A549 (cell line): ENCODE results near the gene NEDD4L. TPM values are rescaled to one million over a fixed set of nuclear protein-coding genes. Genes with fewer than 3 reads are reported as not detected.

Experiments used
- ATAC-seq, 2 experiments: fragments of 200-7000 bp in 1 of 2; fragments of >200 bp in 1 of 2; cut with Nextera tagmentation in 1 of 2; cut with Tn5 transposase in 1 of 2; 3 replicates each; pipeline versions ENCODE4 v1.8.0 to v1.9.1; 2018 to 2020; ENCODE audit warnings: mild to moderate bottlenecking in 1 of 2, moderate library complexity in 1 of 2
- CTCF ChIA-PET: fragments of 300-600 bp; sonication (Branson Sonifier 250); formaldehyde crosslinking; extraction: SDS; loops from one replicate; lab custom pipeline; 2021; ENCODE audit warnings: antibody characterized with exemption, inconsistent platforms; lab: Yijun Ruan, JAX
- POLR2A ChIA-PET: fragments of 350-600 bp; formaldehyde crosslinking; extraction: SDS; loops from one replicate; lab custom pipeline; 2021; ENCODE audit warnings: antibody characterized with exemption, inconsistent platforms; lab: Yijun Ruan, JAX
- DNase-seq, 2 experiments: peaks; one replicate each; pipeline versions ENCODE4 v3.0.0 to v3.0.0-alpha.2; 2011 to 2016; ENCODE audit warnings: low read depth in 1 of 2, low spot score in 1 of 2
- FAIRE-seq: peaks from 2 replicates; lab custom pipeline; 2011; peaks lifted over from hg19 to GRCh38; lab: Jason Lieb, UNC
- H3K27ac ChIP-seq, 2 experiments: fragments of >200 bp; sonication (Bioruptor Twin); formaldehyde crosslinking; 3 replicates each; pipeline ENCODE4 v1.5.1; 2016 to 2017
- H3K4me1 ChIP-seq: fragments of >200 bp; sonication (Bioruptor Twin); formaldehyde crosslinking; 3 replicates; pipeline ENCODE4 v1.6.1; 2016
- H3K4me2 ChIP-seq: fragments of >200 bp; sonication (Bioruptor Twin); formaldehyde crosslinking; 3 replicates; pipeline ENCODE4 v1.6.1; 2016
- H3K4me3 ChIP-seq: fragments of >200 bp; sonication (Bioruptor Twin); formaldehyde crosslinking; 3 replicates; pipeline ENCODE4 v1.5.1; 2016
- H3K9me3 ChIP-seq: fragments of >200 bp; sonication (Bioruptor Twin); formaldehyde crosslinking; 3 replicates; pipeline ENCODE4 v1.6.1; 2016
- CBX8 ChIP-seq: fragments of 200-600 bp; sonication (generic); IDR thresholded peaks from 2 replicates; pipeline ENCODE4 v1.6.1; 2016
- CEBPB ChIP-seq, 2 experiments: fragments of >200 bp in 1 of 2; sonication (Bioruptor Twin) in 1 of 2; formaldehyde crosslinking in 1 of 2; IDR thresholded peaks; 2 replicates each; pipeline ENCODE4 v1.6.1; 2012 to 2016
- CHD4 ChIP-seq: fragments of 200-600 bp; sonication (generic); IDR thresholded peaks from 2 replicates; pipeline ENCODE4 v1.6.1; 2016; ENCODE audit warnings: antibody characterized with exemption, mild to moderate bottlenecking, borderline replicate concordance
- E2F6 ChIP-seq: IDR thresholded peaks from 2 replicates; pipeline ENCODE4 v1.6.1; 2012; ENCODE audit warnings: low read depth, borderline replicate concordance
- EHF ChIP-seq: fragments of 250-450 bp; sonication (Bioruptor Pico); IDR thresholded peaks from 2 replicates; pipeline ENCODE4 v1.5.0; 2020; ENCODE audit warnings: mild to moderate bottlenecking
- EP300 ChIP-seq, 2 experiments: fragments of >200 bp; sonication (Bioruptor Twin); formaldehyde crosslinking; IDR thresholded peaks; 2 replicates in 1 of 2; 3 replicates in 1 of 2; pipeline ENCODE4 v1.6.1; 2016 to 2017
- ESRRA ChIP-seq: fragments of 150-350 bp; IDR thresholded peaks from 2 replicates; pipeline ENCODE4 v1.6.1; 2014; ENCODE audit warnings: mild to moderate bottlenecking, low read length, borderline replicate concordance
- FOSB ChIP-seq: fragments of 250-450 bp; sonication (Bioruptor Pico); IDR thresholded peaks from 2 replicates; pipeline ENCODE4 v1.5.0; 2020; ENCODE audit warnings: mild to moderate bottlenecking, moderate library complexity
- HES2 ChIP-seq: fragments of >200 bp; sonication (Bioruptor Twin); formaldehyde crosslinking; IDR thresholded peaks from 2 replicates; pipeline ENCODE4 v1.6.1; 2016
- HMGXB4 ChIP-seq: fragments of 250-450 bp; sonication (Bioruptor Pico); IDR thresholded peaks from 2 replicates; pipeline ENCODE4 v1.5.0; 2021; ENCODE audit warnings: mild to moderate bottlenecking, moderate library complexity, borderline replicate concordance
- HOXA7 ChIP-seq: fragments of 250-450 bp; sonication (Bioruptor Pico); IDR thresholded peaks from 2 replicates; pipeline ENCODE4 v1.5.0; 2020; ENCODE audit warnings: mild to moderate bottlenecking, moderate library complexity
- HOXB13 ChIP-seq: fragments of 250-450 bp; sonication (Bioruptor Pico); IDR thresholded peaks from 2 replicates; pipeline ENCODE4 v1.5.0; 2020; ENCODE audit warnings: low read depth, mild to moderate bottlenecking, moderate library complexity
- HOXB5 ChIP-seq: fragments of 250-450 bp; sonication (Bioruptor Pico); IDR thresholded peaks from 2 replicates; pipeline ENCODE4 v1.5.0; 2020; ENCODE audit warnings: mild to moderate bottlenecking, moderate library complexity
- JUN ChIP-seq, 2 experiments: fragments of >200 bp; sonication (Bioruptor Twin); formaldehyde crosslinking; IDR thresholded peaks; 2 replicates in 1 of 2; 3 replicates in 1 of 2; pipeline ENCODE4 v1.6.1; 2016 to 2017
- JUNB ChIP-seq: fragments of >200 bp; sonication (Bioruptor Twin); formaldehyde crosslinking; IDR thresholded peaks from 2 replicates; pipeline ENCODE4 v1.6.1; 2016
- KDM5A ChIP-seq: fragments of 200-600 bp; sonication (generic); IDR thresholded peaks from 2 replicates; pipeline ENCODE4 v1.6.1; 2016; ENCODE audit warnings: antibody characterized with exemption, mild to moderate bottlenecking
- MAFK ChIP-seq: fragments of 450-650 bp; IDR thresholded peaks from 2 replicates; pipeline ENCODE4 v1.6.1; 2014; ENCODE audit not compliant: partially characterized antibody
- NR3C1 ChIP-seq: fragments of >200 bp; sonication (Bioruptor Twin); formaldehyde crosslinking; IDR thresholded peaks from 3 replicates; pipeline ENCODE4 v1.6.1; 2017
- POLR2A ChIP-seq: IDR thresholded peaks from 2 replicates; pipeline ENCODE4 v1.6.1; 2012; ENCODE audit warnings: mild to moderate bottlenecking, low read length
- POLR2AphosphoS2 ChIP-seq: conservative IDR thresholded peaks from 2 replicates; pipeline ENCODE4 v1.6.1; 2012; ENCODE audit warnings: low read length, improper control_type of control experiment, inconsistent platforms
- SMC3 ChIP-seq: fragments of >200 bp; sonication (Bioruptor Twin); formaldehyde crosslinking; IDR thresholded peaks from 3 replicates; pipeline ENCODE4 v1.6.1; 2018; ENCODE audit warnings: inconsistent platforms
- SREBF2 ChIP-seq: fragments of 450-650 bp; IDR thresholded peaks from 2 replicates; pipeline ENCODE4 v1.6.1; 2014; ENCODE audit warnings: mild to moderate bottlenecking, moderate library complexity
- TFCP2L1 ChIP-seq: fragments of 250-450 bp; sonication (Bioruptor Pico); IDR thresholded peaks from 2 replicates; pipeline ENCODE4 v1.5.0; 2021; ENCODE audit warnings: mild to moderate bottlenecking
- TP53 ChIP-seq: fragments of 250-450 bp; sonication (Bioruptor Pico); IDR thresholded peaks from 2 replicates; pipeline ENCODE4 v1.5.0; 2021; ENCODE audit warnings: mild to moderate bottlenecking, moderate library complexity
- ZC3H11A ChIP-seq: fragments of 450-650 bp; IDR thresholded peaks from 2 replicates; pipeline ENCODE4 v1.6.1; 2014; ENCODE audit warnings: antibody characterized with exemption, mild to moderate bottlenecking
- ZFP36 ChIP-seq: fragments of 450-650 bp; IDR thresholded peaks from 2 replicates; pipeline ENCODE4 v1.6.1; 2014; ENCODE audit warnings: borderline replicate concordance; ENCODE audit not compliant: partially characterized antibody
- WGBS: methylation state at CpG from one replicate; pipeline ENCODE4 v1.1.6; 2017; ENCODE audit errors: missing lambda C conversion rate; 5-methylcytosine and 5-hydroxymethylcytosine counted together
- polyA plus RNA-seq, 4 experiments: library from polyadenylated mRNA; depleted of rRNA in 3 of 4; stranded (reverse); fragments of >200 nt; fragmentation: RNase III in 1 of 4; extraction: RNeasy Plus Mini Kit Qiagen cat#74134 plus additional on column Dnase treatment in 1 of 4; gene quantifications; 2 replicates in 3 of 4; 3 replicates in 1 of 4; pipeline ENCODE4 v1.2.3, GENCODE V29; 2011 to 2017
- TF ChIP-seq, protein P1 (sequence below): fragments of 450-650 bp; IDR thresholded peaks from 2 replicates; pipeline ENCODE4 v1.6.1; 2014; ENCODE audit warnings: antibody characterized with exemption
- TF ChIP-seq, protein P2 (sequence below): fragments of 150-350 bp; IDR thresholded peaks from 2 replicates; pipeline ENCODE4 v1.6.1; 2014; ENCODE audit warnings: low read depth, mild to moderate bottlenecking, low read length

The NEDD4L gene
- polyA plus RNA-seq, 2 of the 4 experiments (the other 2 are of a cell fraction) = 18.0 to 36.5 TPM

DNA sequence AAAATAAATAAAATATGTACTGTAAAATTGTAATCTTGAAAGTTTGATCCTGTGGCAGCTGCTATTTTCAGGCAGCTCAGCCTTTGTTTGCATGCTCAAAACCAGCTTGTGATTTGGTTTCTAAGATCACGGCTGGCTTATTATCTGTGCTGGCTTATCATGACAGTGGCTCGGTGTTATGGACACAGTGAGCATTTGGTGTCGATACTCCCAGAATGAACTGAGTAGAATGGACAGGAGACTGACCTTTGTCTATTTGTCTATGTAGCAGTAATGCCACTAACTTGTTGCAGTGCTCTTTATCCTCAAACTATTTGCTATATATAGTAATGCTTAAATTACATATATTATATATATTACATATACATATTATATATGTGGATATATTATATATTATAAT is 58.8 kb downstream of the NEDD4L start:
- POLR2A ChIA-PET = no interaction called here
- TF ChIP-seq HOXA7 (CRISPR knock-in tag) (no peak), MAFK (no peak), EHF (no peak), KDM5A (no peak), ZFP36 (no peak), SMC3 (no peak), HOXB13 (CRISPR knock-in tag) (no peak), JUN (IDR thresholded peaks at IDR 0.05) (no peak), HES2 (no peak), NR3C1 (no peak), HOXB5 (CRISPR knock-in tag) (no peak), E2F6 (no peak), JUNB (no peak), SREBF2 (no peak), TFCP2L1 (CRISPR knock-in tag) (no peak), ESRRA (no peak)
- TF ChIP-seq, protein P1, sequence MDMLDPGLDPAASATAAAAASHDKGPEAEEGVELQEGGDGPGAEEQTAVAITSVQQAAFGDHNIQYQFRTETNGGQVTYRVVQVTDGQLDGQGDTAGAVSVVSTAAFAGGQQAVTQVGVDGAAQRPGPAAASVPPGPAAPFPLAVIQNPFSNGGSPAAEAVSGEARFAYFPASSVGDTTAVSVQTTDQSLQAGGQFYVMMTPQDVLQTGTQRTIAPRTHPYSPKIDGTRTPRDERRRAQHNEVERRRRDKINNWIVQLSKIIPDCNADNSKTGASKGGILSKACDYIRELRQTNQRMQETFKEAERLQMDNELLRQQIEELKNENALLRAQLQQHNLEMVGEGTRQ = no peak
- TF ChIP-seq, protein P2, sequence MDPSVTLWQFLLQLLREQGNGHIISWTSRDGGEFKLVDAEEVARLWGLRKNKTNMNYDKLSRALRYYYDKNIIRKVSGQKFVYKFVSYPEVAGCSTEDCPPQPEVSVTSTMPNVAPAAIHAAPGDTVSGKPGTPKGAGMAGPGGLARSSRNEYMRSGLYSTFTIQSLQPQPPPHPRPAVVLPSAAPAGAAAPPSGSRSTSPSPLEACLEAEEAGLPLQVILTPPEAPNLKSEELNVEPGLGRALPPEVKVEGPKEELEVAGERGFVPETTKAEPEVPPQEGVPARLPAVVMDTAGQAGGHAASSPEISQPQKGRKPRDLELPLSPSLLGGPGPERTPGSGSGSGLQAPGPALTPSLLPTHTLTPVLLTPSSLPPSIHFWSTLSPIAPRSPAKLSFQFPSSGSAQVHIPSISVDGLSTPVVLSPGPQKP = no peak
- TF ChIP-seq, all 56 proteins: peak for 0
- H3K4me1 ChIP-seq = no peaks in the 10 kb centered on the region; the same call in 2 of the 3 replicates
- H3K9me3 ChIP-seq = no peaks in the 10 kb centered on the region
- CTCF ChIA-PET = interaction anchor here (1.0 to 2.8 kb wide), 2 partner anchors 19 to 59 kb away, joined by 3 to 9 read pairs; partner anchors contain the start of gene NEDD4L
- DNase-seq (no peak), ATAC-seq (no peak), FAIRE-seq (no peak)
- H3K27ac ChIP-seq = no peak overlapping the region
- no peak overlapping the region for H3K4me2 ChIP-seq
- 77% methylated on average over 3 of the region's 3 CpGs for WGBS
- H3K4me3 ChIP-seq = no peak overlapping the region

GRCh38 chr18:58103339-58103985 is 59.4 kb downstream of the NEDD4L start:
- DNase-seq = no peak
- no peak for FAIRE-seq
- CTCF ChIA-PET = interaction anchor here (0.9 to 2.8 kb wide), 3 partner anchors 10 to 60 kb away, joined by 3 to 9 read pairs (median 3); partner anchors contain the start of gene NEDD4L
- Histone ChIP-seq H3K4me3 (no peak overlapping the region), H3K4me2 (no peak overlapping the region), H3K27ac (no peak overlapping the region), H3K4me1 (no peaks in the 10 kb centered on the region), H3K9me3 (no peaks in the 10 kb centered on the region)
- 82% methylated on average over 6 of the region's 6 CpGs for WGBS
- TF ChIP-seq POLR2AphosphoS2 (no peak), MAFK (peak; percentile 52)
- POLR2A ChIA-PET = no interaction called here
- ATAC-seq = no peak

DNA sequence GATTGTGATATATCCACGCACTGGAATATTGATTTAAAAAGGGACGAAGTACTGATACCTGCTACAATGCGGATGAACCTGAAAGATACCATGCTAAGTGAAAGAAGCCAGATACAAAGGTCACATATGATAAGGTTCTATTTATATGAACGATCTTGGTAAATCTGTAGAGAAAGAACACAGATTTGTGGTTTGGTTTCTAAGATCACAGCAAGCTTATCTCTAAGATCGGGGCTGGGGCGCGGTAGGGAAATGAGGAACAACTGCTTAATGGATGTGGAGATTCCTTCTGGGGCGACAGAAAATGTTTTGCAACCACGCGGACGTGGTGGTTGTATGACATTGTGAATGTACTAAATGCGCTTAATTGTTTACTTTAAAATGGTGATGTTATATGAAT is 60.1 kb downstream of the NEDD4L start:
- TF ChIP-seq CBX8 = no peak
- TF ChIP-seq POLR2A = no peak
- TF ChIP-seq HOXB13 (CRISPR knock-in tag) = no peak
- TF ChIP-seq POLR2AphosphoS2 = no peak
- TF ChIP-seq KDM5A = no peak
- TF ChIP-seq TP53 (CRISPR knock-in tag) = no peak
- TF ChIP-seq EP300 (IDR thresholded peaks at IDR 0.05) = no peak
- TF ChIP-seq CEBPB (IDR thresholded peaks at IDR 0.05) = no peak
- TF ChIP-seq HMGXB4 (CRISPR knock-in tag) = no peak
- no peak for TF ChIP-seq ZC3H11A
- no peak for TF ChIP-seq CHD4
- TF ChIP-seq FOSB = no peak
- no peak overlapping the region for H3K4me2 ChIP-seq
- H3K9me3 ChIP-seq = no peaks in the 10 kb centered on the region
- POLR2A ChIA-PET = no interaction called here
- FAIRE-seq (no peak), DNase-seq (no peak), ATAC-seq (no peak)
- no peak overlapping the region for H3K27ac ChIP-seq
- WGBS = 92% methylated on average over 12 of the region's 12 CpGs
- H3K4me1 ChIP-seq = no peaks in the 10 kb centered on the region
- CTCF ChIA-PET = interaction anchor here (0.9 to 2.8 kb wide), 2 partner anchors 9 to 18 kb away, joined by 3 to 9 read pairs; no protein-coding TSS in a partner anchor
- H3K4me3 ChIP-seq = no peak overlapping the region
